ENCODE data around the gene RAD51B. TPM values are rescaled to one million over a fixed set of nuclear protein-coding genes. Genes with fewer than 3 reads are reported as not detected.
A peak's percentile ranks its signal among the peaks of the same experiment; 100 is the strongest.

The RAD51B gene
- polyA plus RNA-seq, 3 donors = 3.6 to 11.6 (median 9.4) TPM

GRCh38 chr14:68518166-68518565, 698.6 kb downstream of the RAD51B start:
- peaks cover 12 to 14% of the 10 kb centered on the region in 2 donors for H3K4me1 ChIP-seq (ENCODE audit: control insufficient read depth in 1 of 2, insufficient read depth in 2 of 2, low read length in 2 of 2)
- TF ChIP-seq CTCF (IDR thresholded peaks at IDR 0.05) = no peak
- H3K27me3 Mint-ChIP-seq (ENCODE audit: low read depth in 3 of 3) = peaks cover 0 to 3% (median 3%) of the 10 kb centered on the region in 3 donors

GRCh38 chr14:68518761-68519670, 699.4 kb downstream of the RAD51B start:
- H3K27me3 ChIP-seq (ENCODE audit: control insufficient read depth in 2 of 2, insufficient read depth in 2 of 2, low read length in 2 of 2) = no peaks in the 10 kb centered on the region
- H3K4me1 Mint-ChIP-seq = peaks cover 18% of the 10 kb centered on the region
- no peak overlapping the region for H3K4me3 Mint-ChIP-seq
- H4K20me1 ChIP-seq (ENCODE audit: insufficient read depth, low read length) = no peaks in the 10 kb centered on the region
- no peaks in the 10 kb centered on the region for H3K36me3 ChIP-seq (replicated peaks in 1 of 2; ENCODE audit: control insufficient read depth in 1 of 2, insufficient read depth in 2 of 2, low read length in 2 of 2)
- H3K4me3 ChIP-seq (replicated peaks in 1 of 3; ENCODE audit: low read depth in 2 of 3, low read length in 3 of 3) = no peak overlapping the region
- no peaks in the 10 kb centered on the region for H3K79me2 ChIP-seq (ENCODE audit: insufficient read depth, low read length)
- H3K36me3 Mint-ChIP-seq = peaks cover 0 to 1% of the 10 kb centered on the region in 2 donors
- DNase-seq = no peak
- intact Hi-C loops (cut with micrococcal nuclease) = no loop called here
- WGBS (ENCODE audit: insufficient coverage) = 86% methylated on average over 4 of the region's 7 CpGs
- peak overlapping the region in 1 of 7 donors; percentile 58 for H3K27ac Mint-ChIP-seq
- H2AFZ ChIP-seq (ENCODE audit: insufficient read depth, low read depth, low read length, poor library complexity, severe bottlenecking) = no peak overlapping the region
- peaks cover 0 to 3% (median 3%) of the 10 kb centered on the region in 3 donors for H3K27me3 Mint-ChIP-seq (ENCODE audit: low read depth in 3 of 3)
- peaks cover 0 to 1% (median 0%) of the 10 kb centered on the region in 7 donors for H3K9me3 Mint-ChIP-seq
- TF ChIP-seq CTCF (IDR thresholded peaks at IDR 0.05) = no peak
- H3K27ac ChIP-seq (ENCODE audit: low read depth in 1 of 2, low read length in 2 of 2) = no peak overlapping the region
- peaks cover 3 to 5% of the 10 kb centered on the region in 2 donors for H3K4me1 ChIP-seq (ENCODE audit: control insufficient read depth in 1 of 2, insufficient read depth in 2 of 2, low read length in 2 of 2)
- H3K9me3 ChIP-seq (replicated peaks in 1 of 2; ENCODE audit: control insufficient read depth in 1 of 2, insufficient read depth in 1 of 2, low read length in 2 of 2) = no peaks in the 10 kb centered on the region
- H3K9ac ChIP-seq (ENCODE audit: insufficient read depth, low read length, poor library complexity, severe bottlenecking) = no peak overlapping the region
- no peak overlapping the region for H3K4me2 ChIP-seq (replicated peaks; ENCODE audit: extremely low read depth, low read length, poor library complexity, severe bottlenecking)

More at GRCh38 chr14:68518166-68518565, 698.6 kb downstream of the RAD51B start:
- peaks cover 0 to 1% (median 0%) of the 10 kb centered on the region in 7 donors for H3K9me3 Mint-ChIP-seq
- H3K79me2 ChIP-seq (ENCODE audit: insufficient read depth, low read length) = no peaks in the 10 kb centered on the region
- no peaks in the 10 kb centered on the region for H3K9me3 ChIP-seq (replicated peaks in 1 of 2; ENCODE audit: control insufficient read depth in 1 of 2, insufficient read depth in 1 of 2, low read length in 2 of 2)
- H3K4me3 ChIP-seq (replicated peaks in 1 of 3; ENCODE audit: low read depth in 2 of 3, low read length in 3 of 3) = no peak overlapping the region
- H3K4me1 Mint-ChIP-seq = peaks cover 25% of the 10 kb centered on the region
- H3K4me2 ChIP-seq (replicated peaks; ENCODE audit: extremely low read depth, low read length, poor library complexity, severe bottlenecking) = no peak overlapping the region
- H3K36me3 Mint-ChIP-seq = no peaks in the 10 kb centered on the region
- WGBS (ENCODE audit: insufficient coverage) = 97% methylated on average over 7 of the region's 8 CpGs
- DNase-seq = no peak
- intact Hi-C loops (cut with micrococcal nuclease) = no loop called here
- H3K36me3 ChIP-seq (replicated peaks in 1 of 2; ENCODE audit: control insufficient read depth in 1 of 2, insufficient read depth in 2 of 2, low read length in 2 of 2) = no peaks in the 10 kb centered on the region
- H3K27ac Mint-ChIP-seq = no peak overlapping the region
- H3K9ac ChIP-seq (ENCODE audit: insufficient read depth, low read length, poor library complexity, severe bottlenecking) = no peak overlapping the region
- H3K4me3 Mint-ChIP-seq = no peak overlapping the region
- no peaks in the 10 kb centered on the region for H4K20me1 ChIP-seq (ENCODE audit: insufficient read depth, low read length)
- H3K27me3 ChIP-seq (ENCODE audit: control insufficient read depth in 2 of 2, insufficient read depth in 2 of 2, low read length in 2 of 2) = no peaks in the 10 kb centered on the region
- no peak overlapping the region for H3K27ac ChIP-seq (ENCODE audit: low read depth in 1 of 2, low read length in 2 of 2)
- H2AFZ ChIP-seq (ENCODE audit: insufficient read depth, low read depth, low read length, poor library complexity, severe bottlenecking) = no peak overlapping the region
